Occipital lobe (tissue), 2 donors: ENCODE measurements around the gene PIAS1. TPM values are rescaled to one million over a fixed set of nuclear protein-coding genes. Genes with fewer than 3 reads are reported as not detected.
"Not testable (repeated sequence)": the region's sequence is repeated elsewhere in the genome, so short reads cannot be mapped to it uniquely, and the experiment has no call there.

Experiments
- DNase-seq: peaks from one replicate; lab custom pipeline; 2025; lab: John Stamatoyannopoulos, UW
- total RNA-seq: library from RNA; depleted of rRNA; stranded (reverse); fragments of >200 nt; gene quantifications from one replicate; pipeline ENCODE4 v1.2.3, GENCODE V29; 2014

PIAS1 gene
- total RNA-seq, 1 donor from 2014 or later = 24.0 TPM

GRCh38 chr15:68217341-68217740 is 163.2 kb downstream of the PIAS1 start:
- no peak for DNase-seq

- no peak for DNase-seq
These were observed 164.2 kb downstream of the PIAS1 start for GRCh38 chr15:68218331-68218730.

DNA sequence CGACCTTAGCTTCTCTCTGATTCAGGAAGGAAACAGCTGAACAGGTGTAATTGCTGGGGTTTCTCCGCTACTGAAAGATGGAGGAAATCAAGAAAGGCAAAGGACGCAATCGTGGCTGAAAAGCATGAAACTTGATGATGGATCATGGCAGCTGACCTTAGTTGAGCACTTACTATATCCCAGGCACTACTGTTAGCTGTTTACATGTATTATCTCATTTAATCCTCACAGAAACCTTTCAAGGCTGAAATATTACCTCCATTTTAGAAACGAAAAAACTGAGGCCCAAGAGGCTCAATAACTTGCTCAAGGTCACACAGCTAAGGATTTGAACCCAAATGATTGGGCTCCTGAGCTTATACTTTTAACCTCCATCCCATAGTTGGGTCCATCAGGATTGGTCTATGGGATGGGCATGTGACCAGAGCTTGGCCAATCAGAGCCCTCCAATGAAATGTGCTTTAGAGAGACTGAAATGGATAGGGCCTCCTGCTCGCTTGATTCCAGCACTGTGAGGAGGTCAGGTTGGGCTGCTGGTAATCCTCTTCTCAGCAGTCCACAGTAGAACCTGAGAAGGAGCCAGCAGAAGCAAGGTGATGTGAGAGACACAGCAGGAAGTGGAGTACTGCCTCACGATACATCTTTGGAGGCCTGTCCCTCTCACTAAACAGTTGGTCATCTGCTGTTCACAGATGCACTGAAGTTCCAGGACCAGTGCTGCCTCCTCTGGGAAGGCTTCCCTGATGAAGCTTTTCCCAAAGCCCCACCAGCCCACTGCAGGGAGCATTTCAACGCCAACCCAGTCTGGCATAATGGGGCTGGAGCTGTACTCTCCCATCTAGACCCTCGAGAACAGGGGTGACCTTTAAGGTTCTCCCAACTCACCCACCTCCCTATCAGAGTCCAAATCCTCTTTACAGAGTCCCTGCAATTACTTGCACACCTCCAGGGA is 165.0 kb downstream of the PIAS1 start:
- no peak for DNase-seq

- DNase-seq = no peak
These were observed 166.4 kb downstream of the PIAS1 start for GRCh38 chr15:68220489-68220888.

DNA sequence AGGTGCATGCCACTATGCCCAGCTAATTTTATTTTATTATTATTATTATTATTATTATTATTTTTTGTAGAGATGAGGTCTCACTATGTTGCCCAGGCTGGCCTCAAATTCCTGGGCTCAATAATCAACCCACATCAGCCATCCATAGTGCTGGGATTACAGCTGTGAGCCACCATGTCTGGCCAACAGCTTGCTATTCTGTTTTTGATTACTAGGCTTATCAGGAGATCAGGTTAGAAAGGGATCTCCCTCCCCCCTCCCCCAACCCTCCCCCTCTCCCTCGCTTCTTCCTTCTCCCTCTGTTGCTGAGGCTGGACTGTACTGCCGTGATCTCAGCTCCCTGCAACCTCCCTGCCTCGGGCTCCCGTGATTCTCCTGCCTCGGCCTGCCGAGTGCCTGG is 166.9 kb downstream of the PIAS1 start:
- no peak for DNase-seq

- not testable (repeated sequence) for DNase-seq
These were observed 167.7 kb downstream of the PIAS1 start for GRCh38 chr15:68221530-68222431.

GRCh38 chr15:68222432-68222743 is 168.3 kb downstream of the PIAS1 start:
- not testable (repeated sequence) for DNase-seq

DNA sequence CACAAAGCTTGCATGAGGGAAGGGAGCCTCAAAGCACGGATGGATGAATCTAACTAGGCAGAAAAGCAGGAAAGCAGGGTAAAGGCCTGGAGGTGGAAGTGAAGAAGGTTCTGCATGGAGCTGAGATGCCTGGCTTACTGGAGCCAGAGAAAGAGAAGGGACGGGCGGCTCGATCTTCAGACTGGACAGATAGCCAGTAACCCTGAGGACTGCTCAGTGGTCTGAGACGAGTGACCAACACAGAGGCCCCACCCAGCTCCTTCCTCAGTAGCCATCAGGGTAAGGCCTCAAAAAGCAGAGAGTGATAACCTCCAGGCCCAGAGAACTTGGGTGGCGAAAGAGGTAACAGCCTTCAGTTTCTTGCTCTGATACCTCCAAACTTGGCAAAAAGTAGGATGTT is 169.1 kb downstream of the PIAS1 start:
- DNase-seq = no peak

- DNase-seq = no peak
These were observed 170.0 kb downstream of the PIAS1 start for GRCh38 chr15:68224108-68224507.

- no peak for DNase-seq
These were observed 170.6 kb downstream of the PIAS1 start for GRCh38 chr15:68224546-68225250.

DNA sequence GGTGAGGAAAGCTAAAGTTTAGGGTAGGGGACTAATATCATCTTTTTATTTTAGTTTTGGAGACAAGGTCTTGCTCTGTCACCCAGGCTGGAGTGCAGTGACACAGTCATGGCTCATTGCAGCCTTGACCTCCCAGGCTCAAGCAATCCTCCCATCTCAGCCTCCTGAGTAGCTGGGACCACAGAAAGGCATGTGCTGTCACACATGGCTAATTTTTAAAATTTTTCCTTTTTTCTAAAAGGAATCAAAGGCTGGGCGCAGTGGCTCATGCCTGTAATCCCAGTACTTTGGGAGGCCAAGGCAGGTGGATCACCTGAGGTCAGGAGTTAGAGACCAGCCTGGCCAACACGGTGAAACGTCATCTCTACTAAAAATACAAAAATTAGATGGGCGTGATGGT is 171.3 kb downstream of the PIAS1 start:
- DNase-seq = not testable (repeated sequence)

GRCh38 chr15:68227643-68228142 is 173.6 kb downstream of the PIAS1 start:
- no peak for DNase-seq

- no peak for DNase-seq
These were observed 174.2 kb downstream of the PIAS1 start for GRCh38 chr15:68228143-68228970.

- no peak for DNase-seq
These were observed 174.9 kb downstream of the PIAS1 start for GRCh38 chr15:68228971-68229385.

DNA sequence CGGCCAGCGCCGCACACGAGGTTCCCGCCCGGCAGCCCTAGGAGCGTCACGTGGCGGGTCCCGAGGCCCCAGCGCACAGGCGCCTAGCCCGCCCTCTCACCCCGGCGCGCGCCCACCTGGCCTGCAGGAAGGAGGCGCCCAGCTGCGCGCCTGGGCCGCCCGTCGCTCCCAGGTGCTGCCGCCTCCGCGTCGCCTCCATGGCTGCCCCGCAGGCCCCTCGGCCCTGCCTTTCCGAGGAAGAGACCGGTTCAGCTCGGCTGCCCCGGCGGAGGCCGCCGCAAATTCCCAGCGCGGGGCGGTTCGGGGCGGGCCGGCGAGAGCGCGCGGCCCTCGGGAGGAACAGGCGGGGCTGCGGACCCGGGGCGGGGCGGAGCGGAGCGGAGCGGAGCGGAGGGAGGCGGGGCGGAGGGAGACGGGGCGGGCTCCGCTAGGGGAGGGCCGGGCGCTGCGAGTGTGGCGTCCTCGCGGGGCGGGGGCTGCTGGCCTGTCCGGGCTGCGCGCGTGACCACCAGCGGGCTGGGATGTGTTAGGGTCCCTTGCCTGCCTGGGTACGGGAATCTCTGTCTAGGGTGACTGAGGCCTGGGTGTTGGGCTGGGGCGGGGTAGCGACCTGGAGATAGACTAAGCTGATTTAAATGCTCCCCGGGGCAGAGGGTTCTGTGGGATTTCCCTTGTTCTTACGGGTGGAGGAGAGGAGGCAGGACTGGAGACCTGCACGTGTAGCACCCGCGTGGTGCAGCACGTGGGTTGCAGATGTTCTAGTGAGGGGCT is 175.5 kb downstream of the PIAS1 start, which contains the start of gene CLN6:
CLN6 (minus strand) TSS at position 343 of the 771 bp plus-strand sequence; CDS start at position 199, 144 bp downstream.
- DNase-seq = peak; percentile 84

DNA sequence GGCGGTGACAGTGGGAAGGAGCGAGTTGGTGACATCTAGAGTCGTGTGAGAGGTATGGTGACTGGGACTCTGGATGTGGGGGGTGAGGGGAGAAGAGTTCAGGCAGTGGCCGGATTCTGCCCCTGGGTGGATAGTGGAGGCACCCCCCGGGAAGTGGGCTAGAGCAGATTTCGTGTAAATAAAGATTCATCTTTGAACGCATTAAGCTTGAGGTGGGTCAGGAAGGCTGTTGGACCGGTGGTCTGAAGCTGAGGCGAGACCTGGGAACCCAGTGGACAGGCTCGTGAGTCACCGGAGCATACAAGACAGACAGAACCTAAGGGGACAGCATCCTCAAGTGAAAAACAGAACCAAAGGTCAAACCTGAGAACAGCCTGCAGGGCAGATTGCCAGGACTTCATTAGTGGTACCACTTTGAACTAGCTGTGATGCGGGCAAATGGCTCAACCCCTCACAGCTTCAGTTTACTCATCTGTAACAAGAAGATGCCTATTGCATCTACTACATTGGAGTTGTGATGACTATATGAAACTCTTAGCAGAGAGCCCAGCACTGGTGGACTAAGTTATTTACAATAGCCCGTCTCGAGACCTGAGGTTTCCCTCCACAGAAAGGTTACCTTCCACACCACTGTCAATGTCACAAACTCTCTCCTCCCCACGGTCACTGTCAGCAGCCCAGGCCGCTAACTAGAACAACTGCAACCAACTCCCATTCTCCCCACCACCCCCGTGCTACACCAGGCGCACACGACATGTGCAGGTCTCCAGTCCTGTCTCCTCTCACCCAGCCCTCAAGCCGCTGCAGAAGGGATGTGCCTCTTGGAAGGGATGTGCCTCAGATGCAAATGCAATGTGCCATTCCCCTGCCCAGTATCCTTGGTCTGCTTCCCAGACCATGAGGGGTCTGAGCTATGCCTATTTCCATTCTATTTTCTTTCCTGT is 176.3 kb downstream of the PIAS1 start:
- DNase-seq = no peak

- DNase-seq = no peak
These were observed 177.1 kb downstream of the PIAS1 start for GRCh38 chr15:68231102-68231818.

- DNase-seq = no peak
These were observed 178.3 kb downstream of the PIAS1 start for GRCh38 chr15:68232449-68232848.
